OCI-LY1 (cell line): ENCODE measurements around the gene EEF1G.

ENCODE experiments used
- H2AFZ ChIP-seq: fragments of 200-600 bp; sonication (generic), shearing (Covaris generic); 2 replicates; pipeline ENCODE4 v1.6.0; 2014; ENCODE audit warnings: antibody characterized with exemption, mild to moderate bottlenecking, low read length
- H3F3A ChIP-seq: fragments of 200-600 bp; sonication (generic), shearing (Covaris generic); 2 replicates; pipeline ENCODE4 v1.6.0; 2014; ENCODE audit warnings: mild to moderate bottlenecking, antibody characterized with exemption, low read length, moderate library complexity; ENCODE audit not compliant: insufficient read depth
- H3K27ac ChIP-seq: fragments of 200-600 bp; sonication (generic); 2 replicates; pipeline ENCODE4 v1.5.1; 2014; ENCODE audit warnings: low read length, mixed run types, mild to moderate bottlenecking, low read depth; ENCODE audit not compliant: poor library complexity, severe bottlenecking
- H3K27me3 ChIP-seq: fragments of 200-600 bp; sonication (generic); 2 replicates; pipeline ENCODE4 v1.6.0; 2014; ENCODE audit warnings: antibody characterized with exemption, mild to moderate bottlenecking, low read length, moderate library complexity; ENCODE audit not compliant: insufficient read depth
- H3K36me3 ChIP-seq: fragments of 200-600 bp; sonication (generic); 2 replicates; pipeline ENCODE4 v1.6.1; 2014; ENCODE audit warnings: mild to moderate bottlenecking, antibody characterized with exemption, low read length, moderate library complexity, mixed read lengths; ENCODE audit not compliant: insufficient read depth
- H3K4me1 ChIP-seq: fragments of 200-600 bp; sonication (generic); 2 replicates; pipeline ENCODE4 v1.5.1; 2014; ENCODE audit warnings: mild to moderate bottlenecking, low read length, moderate library complexity; ENCODE audit not compliant: insufficient read depth, severe bottlenecking
- H3K4me2 ChIP-seq: fragments of 200-600 bp; sonication (generic), shearing (Covaris generic); 2 replicates; pipeline ENCODE4 v1.6.1; 2014; ENCODE audit warnings: low read length
- H3K4me3 ChIP-seq: fragments of 200-600 bp; sonication (generic); 2 replicates; pipeline ENCODE4 v1.5.1; 2014; ENCODE audit warnings: low read length, low read depth, mild to moderate bottlenecking, mixed read lengths; ENCODE audit not compliant: poor library complexity, severe bottlenecking
- H3K79me2 ChIP-seq: fragments of 200-600 bp; shearing (Covaris generic); 2 replicates; pipeline ENCODE4 v1.6.1; 2016; ENCODE audit warnings: mixed run types, low read length, mixed read lengths; ENCODE audit not compliant: insufficient read depth
- H3K9ac ChIP-seq: fragments of 200-600 bp; sonication (generic), shearing (Covaris generic); 2 replicates; pipeline ENCODE4 v1.6.1; 2014; ENCODE audit warnings: mild to moderate bottlenecking, low read length, mixed read lengths
- H3K9me2 ChIP-seq: fragments of 200-600 bp; sonication (generic), shearing (Covaris generic); 2 replicates; pipeline ENCODE4 v1.6.1; 2014; ENCODE audit warnings: low read depth, mild to moderate bottlenecking, low read length, mixed read lengths
- H3K9me3 ChIP-seq: fragments of 200-600 bp; shearing (Covaris generic); 2 replicates; pipeline ENCODE4 v1.6.1; 2014; ENCODE audit warnings: low read length, mixed read lengths
- H4K20me1 ChIP-seq: fragments of 200-600 bp; sonication (generic), shearing (Covaris generic); 2 replicates; pipeline ENCODE4 v1.6.0; 2016; ENCODE audit warnings: mild to moderate bottlenecking, low read length; ENCODE audit not compliant: insufficient read depth
- EZH2 ChIP-seq: fragments of 200-600 bp; sonication (generic), shearing (Covaris generic); IDR thresholded peaks from 2 replicates; pipeline ENCODE4 v1.8.0; 2017; ENCODE audit warnings: borderline replicate concordance, mixed run types, mild to moderate bottlenecking, antibody characterized with exemption, low read length, moderate library complexity, mixed read lengths
- TF ChIP-seq, protein P1 (sequence below): fragments of 200-600 bp; sonication (generic), shearing (Covaris generic); IDR thresholded peaks from 2 replicates; pipeline ENCODE4 v1.5.1; 2017; ENCODE audit warnings: mild to moderate bottlenecking, antibody characterized with exemption, low read length, moderate library complexity, mixed read lengths

The EEF1G gene

DNA sequence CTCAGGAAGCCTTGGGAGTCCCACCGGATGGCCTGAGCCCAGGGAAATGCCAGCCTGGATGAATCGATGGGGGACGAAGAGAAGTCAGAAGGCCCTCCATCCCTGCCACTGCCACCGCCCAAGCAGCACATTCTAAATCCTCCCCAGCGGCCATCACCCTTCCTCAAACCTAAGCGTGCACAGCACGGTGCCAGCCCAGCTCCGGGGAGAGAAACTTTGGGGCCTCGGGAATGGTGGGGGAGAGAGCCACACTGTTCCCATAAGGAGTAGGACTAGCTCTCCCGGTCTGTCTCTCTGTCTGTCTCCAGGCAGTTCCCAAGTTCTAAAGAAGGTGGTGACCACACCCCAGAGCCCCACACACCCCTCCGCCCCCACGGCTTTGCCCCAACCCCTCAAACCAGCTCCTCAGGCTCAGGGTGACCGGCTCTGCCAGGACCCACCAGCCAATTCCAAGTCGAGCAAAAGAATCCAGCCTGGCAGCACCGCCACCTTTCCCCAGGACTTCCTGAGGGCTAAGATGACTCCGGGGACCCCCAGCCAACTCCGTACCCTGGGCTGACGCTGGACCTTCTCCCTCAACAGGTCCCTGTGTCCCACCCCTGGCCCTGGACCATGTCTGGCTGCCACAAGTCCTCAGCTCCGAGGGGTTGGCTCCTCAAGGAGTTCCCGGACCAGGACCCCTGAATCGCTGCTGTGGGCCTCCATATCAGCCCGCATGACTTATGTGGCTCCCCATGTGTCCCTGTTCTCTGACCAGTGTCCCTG is 29.8 kb downstream of the EEF1G start:
- H2AFZ ChIP-seq: no peak overlapping the region
- no peak overlapping the region for H3K27ac ChIP-seq
- TF ChIP-seq EZH2: no peak
- TF ChIP-seq, protein P1, sequence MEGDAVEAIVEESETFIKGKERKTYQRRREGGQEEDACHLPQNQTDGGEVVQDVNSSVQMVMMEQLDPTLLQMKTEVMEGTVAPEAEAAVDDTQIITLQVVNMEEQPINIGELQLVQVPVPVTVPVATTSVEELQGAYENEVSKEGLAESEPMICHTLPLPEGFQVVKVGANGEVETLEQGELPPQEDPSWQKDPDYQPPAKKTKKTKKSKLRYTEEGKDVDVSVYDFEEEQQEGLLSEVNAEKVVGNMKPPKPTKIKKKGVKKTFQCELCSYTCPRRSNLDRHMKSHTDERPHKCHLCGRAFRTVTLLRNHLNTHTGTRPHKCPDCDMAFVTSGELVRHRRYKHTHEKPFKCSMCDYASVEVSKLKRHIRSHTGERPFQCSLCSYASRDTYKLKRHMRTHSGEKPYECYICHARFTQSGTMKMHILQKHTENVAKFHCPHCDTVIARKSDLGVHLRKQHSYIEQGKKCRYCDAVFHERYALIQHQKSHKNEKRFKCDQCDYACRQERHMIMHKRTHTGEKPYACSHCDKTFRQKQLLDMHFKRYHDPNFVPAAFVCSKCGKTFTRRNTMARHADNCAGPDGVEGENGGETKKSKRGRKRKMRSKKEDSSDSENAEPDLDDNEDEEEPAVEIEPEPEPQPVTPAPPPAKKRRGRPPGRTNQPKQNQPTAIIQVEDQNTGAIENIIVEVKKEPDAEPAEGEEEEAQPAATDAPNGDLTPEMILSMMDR: no peak
- no peaks in the 10 kb centered on the region for H3K36me3 ChIP-seq
- no peak overlapping the region for H3K4me2 ChIP-seq
- no peaks in the 10 kb centered on the region for H3K79me2 ChIP-seq
- no peak overlapping the region for H3K4me3 ChIP-seq
- no peaks in the 10 kb centered on the region for H3F3A ChIP-seq
- no peaks in the 10 kb centered on the region for H3K9me3 ChIP-seq
- H3K27me3 ChIP-seq: no peaks in the 10 kb centered on the region; the same call in 1 of the 2 replicates
- no peaks in the 10 kb centered on the region for H4K20me1 ChIP-seq
- no peaks in the 10 kb centered on the region for H3K9me2 ChIP-seq
- H3K4me1 ChIP-seq: peaks cover 39% of the 10 kb centered on the region
- no peak overlapping the region for H3K9ac ChIP-seq

DNA sequence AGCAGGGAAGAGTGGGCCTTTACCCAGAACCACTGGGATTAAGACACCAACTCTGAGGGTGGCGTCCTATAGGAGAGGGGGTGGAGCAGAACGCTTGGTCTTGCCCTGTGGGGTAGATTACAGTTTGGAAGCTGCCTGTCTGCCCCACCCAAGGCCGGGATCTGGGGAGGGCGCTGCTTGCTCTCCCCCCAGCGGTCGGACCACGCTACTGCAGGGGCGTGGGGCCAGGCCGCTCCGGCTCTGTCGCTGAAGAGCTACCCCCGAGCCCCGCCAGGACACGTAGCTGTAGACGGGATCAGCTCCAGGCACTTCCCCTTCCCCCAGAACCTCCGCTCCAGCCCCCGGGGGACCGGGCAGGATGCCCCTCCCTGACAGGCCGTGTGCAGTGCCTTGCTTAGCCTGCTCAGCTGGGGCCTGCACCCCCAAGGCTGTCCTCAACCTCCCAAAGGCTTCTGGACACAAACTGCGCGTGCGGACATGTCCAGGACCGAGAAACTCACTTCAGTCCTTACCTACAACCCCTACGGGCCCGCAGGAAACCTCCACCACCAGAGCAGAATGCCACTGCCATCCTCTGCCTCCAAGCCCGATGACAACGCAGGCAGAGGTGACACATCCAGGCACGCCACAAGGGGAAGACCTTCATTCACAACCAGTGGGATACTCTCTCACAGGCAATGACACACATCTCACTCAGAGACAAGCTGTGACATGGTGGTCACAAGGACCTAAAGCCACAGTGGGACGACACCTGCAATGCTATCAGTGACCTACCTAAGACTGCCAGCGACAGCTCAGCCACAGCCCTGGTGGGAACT is 30.7 kb downstream of the EEF1G start:
- H3K4me2 ChIP-seq: no peak overlapping the region
- H4K20me1 ChIP-seq: no peaks in the 10 kb centered on the region
- H3K9me3 ChIP-seq: no peaks in the 10 kb centered on the region
- H3K4me1 ChIP-seq: peaks cover 42% of the 10 kb centered on the region
- H3K27me3 ChIP-seq: no peaks in the 10 kb centered on the region; the same call in none of the 2 replicates
- no peak overlapping the region for H3K4me3 ChIP-seq
- H3K9ac ChIP-seq: no peak overlapping the region
- TF ChIP-seq EZH2: no peak
- TF ChIP-seq, protein P1: peak; percentile 92
- H3K27ac ChIP-seq: no peak overlapping the region
- H3K36me3 ChIP-seq: no peaks in the 10 kb centered on the region
- H3K9me2 ChIP-seq: no peaks in the 10 kb centered on the region
- H3K79me2 ChIP-seq: no peaks in the 10 kb centered on the region
- no peak overlapping the region for H2AFZ ChIP-seq
- no peaks in the 10 kb centered on the region for H3F3A ChIP-seq

- no peak overlapping the region for H3K4me3 ChIP-seq
- no peaks in the 10 kb centered on the region for H3K9me2 ChIP-seq
- no peaks in the 10 kb centered on the region for H3F3A ChIP-seq
- no peaks in the 10 kb centered on the region; the same call in none of the 2 replicates for H3K27me3 ChIP-seq
- H3K4me1 ChIP-seq: peaks cover 42% of the 10 kb centered on the region
- H3K4me2 ChIP-seq: no peak overlapping the region
- peak overlapping the region; percentile 71 for H3K27ac ChIP-seq
- no peaks in the 10 kb centered on the region for H3K79me2 ChIP-seq
- H3K36me3 ChIP-seq: no peaks in the 10 kb centered on the region
- TF ChIP-seq, protein P1: no peak
- TF ChIP-seq EZH2: no peak
- H3K9ac ChIP-seq: no peak overlapping the region
- no peaks in the 10 kb centered on the region for H4K20me1 ChIP-seq
- H3K9me3 ChIP-seq: no peaks in the 10 kb centered on the region
- H2AFZ ChIP-seq: no peak overlapping the region
Measured at GRCh38 chr11:62542111-62542745, 31.5 kb downstream of the EEF1G start.
